ENCODE measurements around the gene PLA2G12A. TPM values are rescaled to one million over a fixed set of nuclear protein-coding genes. Genes with fewer than 3 reads are reported as not detected.

PLA2G12A gene
- total and polyA plus RNA-seq, 9 of the 15 experiments (the other 6 are each of a cell fraction or from before 2014, with no cell fraction given): 24.2 to 226 (median 80.5) TPM

GRCh38 chr4:109735566-109736365 is 5.9 kb upstream of the PLA2G12A start (continued):
- TF ChIP-seq, protein P1, sequence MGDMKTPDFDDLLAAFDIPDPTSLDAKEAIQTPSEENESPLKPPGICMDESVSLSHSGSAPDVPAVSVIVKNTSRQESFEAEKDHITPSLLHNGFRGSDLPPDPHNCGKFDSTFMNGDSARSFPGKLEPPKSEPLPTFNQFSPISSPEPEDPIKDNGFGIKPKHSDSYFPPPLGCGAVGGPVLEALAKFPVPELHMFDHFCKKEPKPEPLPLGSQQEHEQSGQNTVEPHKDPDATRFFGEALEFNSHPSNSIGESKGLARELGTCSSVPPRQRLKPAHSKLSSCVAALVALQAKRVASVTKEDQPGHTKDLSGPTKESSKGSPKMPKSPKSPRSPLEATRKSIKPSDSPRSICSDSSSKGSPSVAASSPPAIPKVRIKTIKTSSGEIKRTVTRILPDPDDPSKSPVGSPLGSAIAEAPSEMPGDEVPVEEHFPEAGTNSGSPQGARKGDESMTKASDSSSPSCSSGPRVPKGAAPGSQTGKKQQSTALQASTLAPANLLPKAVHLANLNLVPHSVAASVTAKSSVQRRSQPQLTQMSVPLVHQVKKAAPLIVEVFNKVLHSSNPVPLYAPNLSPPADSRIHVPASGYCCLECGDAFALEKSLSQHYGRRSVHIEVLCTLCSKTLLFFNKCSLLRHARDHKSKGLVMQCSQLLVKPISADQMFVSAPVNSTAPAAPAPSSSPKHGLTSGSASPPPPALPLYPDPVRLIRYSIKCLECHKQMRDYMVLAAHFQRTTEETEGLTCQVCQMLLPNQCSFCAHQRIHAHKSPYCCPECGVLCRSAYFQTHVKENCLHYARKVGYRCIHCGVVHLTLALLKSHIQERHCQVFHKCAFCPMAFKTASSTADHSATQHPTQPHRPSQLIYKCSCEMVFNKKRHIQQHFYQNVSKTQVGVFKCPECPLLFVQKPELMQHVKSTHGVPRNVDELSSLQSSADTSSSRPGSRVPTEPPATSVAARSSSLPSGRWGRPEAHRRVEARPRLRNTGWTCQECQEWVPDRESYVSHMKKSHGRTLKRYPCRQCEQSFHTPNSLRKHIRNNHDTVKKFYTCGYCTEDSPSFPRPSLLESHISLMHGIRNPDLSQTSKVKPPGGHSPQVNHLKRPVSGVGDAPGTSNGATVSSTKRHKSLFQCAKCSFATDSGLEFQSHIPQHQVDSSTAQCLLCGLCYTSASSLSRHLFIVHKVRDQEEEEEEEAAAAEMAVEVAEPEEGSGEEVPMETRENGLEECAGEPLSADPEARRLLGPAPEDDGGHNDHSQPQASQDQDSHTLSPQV (IDR thresholded peaks at IDR 0.05): peak; percentile 82
- TF ChIP-seq ZFX (CRISPR knock-in tag; IDR thresholded peaks at IDR 0.05): peak; percentile 77
- no peak for TF ChIP-seq MCM5 (IDR thresholded peaks at IDR 0.05; ENCODE audit: low read depth)
- peak; percentile 84 for TF ChIP-seq ARID1B (IDR thresholded peaks at IDR 0.05)
- TF ChIP-seq, protein P2, sequence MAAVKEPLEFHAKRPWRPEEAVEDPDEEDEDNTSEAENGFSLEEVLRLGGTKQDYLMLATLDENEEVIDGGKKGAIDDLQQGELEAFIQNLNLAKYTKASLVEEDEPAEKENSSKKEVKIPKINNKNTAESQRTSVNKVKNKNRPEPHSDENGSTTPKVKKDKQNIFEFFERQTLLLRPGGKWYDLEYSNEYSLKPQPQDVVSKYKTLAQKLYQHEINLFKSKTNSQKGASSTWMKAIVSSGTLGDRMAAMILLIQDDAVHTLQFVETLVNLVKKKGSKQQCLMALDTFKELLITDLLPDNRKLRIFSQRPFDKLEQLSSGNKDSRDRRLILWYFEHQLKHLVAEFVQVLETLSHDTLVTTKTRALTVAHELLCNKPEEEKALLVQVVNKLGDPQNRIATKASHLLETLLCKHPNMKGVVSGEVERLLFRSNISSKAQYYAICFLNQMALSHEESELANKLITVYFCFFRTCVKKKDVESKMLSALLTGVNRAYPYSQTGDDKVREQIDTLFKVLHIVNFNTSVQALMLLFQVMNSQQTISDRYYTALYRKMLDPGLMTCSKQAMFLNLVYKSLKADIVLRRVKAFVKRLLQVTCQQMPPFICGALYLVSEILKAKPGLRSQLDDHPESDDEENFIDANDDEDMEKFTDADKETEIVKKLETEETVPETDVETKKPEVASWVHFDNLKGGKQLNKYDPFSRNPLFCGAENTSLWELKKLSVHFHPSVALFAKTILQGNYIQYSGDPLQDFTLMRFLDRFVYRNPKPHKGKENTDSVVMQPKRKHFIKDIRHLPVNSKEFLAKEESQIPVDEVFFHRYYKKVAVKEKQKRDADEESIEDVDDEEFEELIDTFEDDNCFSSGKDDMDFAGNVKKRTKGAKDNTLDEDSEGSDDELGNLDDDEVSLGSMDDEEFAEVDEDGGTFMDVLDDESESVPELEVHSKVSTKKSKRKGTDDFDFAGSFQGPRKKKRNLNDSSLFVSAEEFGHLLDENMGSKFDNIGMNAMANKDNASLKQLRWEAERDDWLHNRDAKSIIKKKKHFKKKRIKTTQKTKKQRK (IDR thresholded peaks at IDR 0.05; ENCODE audit: borderline replicate concordance, low read depth, low read length): no peak
- peak; percentile 86 for TF ChIP-seq EP300 (IDR thresholded peaks at IDR 0.05; ENCODE audit: low read length)
- 0 out of 2 replicates have a peak, but pooled peaks have one; percentile 47 for TF ChIP-seq TRIM28 (IDR thresholded peaks at IDR 0.05)
- TF ChIP-seq THAP7 (CRISPR knock-in tag; IDR thresholded peaks at IDR 0.05): no peak
- TF ChIP-seq, protein P3, sequence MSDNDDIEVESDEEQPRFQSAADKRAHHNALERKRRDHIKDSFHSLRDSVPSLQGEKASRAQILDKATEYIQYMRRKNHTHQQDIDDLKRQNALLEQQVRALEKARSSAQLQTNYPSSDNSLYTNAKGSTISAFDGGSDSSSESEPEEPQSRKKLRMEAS (CRISPR knock-in tag; IDR thresholded peaks at IDR 0.05): peak; percentile 11; the same call in 1 of the 2 replicates
- peak; percentile 36; the same call in 1 of the 2 replicates for TF ChIP-seq ADNP (tag; IDR thresholded peaks at IDR 0.05)
- TF ChIP-seq POLR2A (conservative IDR thresholded peaks at IDR 0.05): 0 out of 2 replicates have a peak, but pooled peaks have one; percentile 36
- TF ChIP-seq ZFP36 (IDR thresholded peaks at IDR 0.05; ENCODE audit: low read depth, low read length, partially characterized antibody): peak; percentile 18
- peak; percentile 92 for TF ChIP-seq ESRRA (IDR thresholded peaks at IDR 0.05; ENCODE audit: borderline replicate concordance, low read depth)
- TF ChIP-seq, protein P4, sequence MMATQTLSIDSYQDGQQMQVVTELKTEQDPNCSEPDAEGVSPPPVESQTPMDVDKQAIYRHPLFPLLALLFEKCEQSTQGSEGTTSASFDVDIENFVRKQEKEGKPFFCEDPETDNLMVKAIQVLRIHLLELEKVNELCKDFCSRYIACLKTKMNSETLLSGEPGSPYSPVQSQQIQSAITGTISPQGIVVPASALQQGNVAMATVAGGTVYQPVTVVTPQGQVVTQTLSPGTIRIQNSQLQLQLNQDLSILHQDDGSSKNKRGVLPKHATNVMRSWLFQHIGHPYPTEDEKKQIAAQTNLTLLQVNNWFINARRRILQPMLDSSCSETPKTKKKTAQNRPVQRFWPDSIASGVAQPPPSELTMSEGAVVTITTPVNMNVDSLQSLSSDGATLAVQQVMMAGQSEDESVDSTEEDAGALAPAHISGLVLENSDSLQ (IDR thresholded peaks at IDR 0.05): peak; percentile 99
- TF ChIP-seq, protein P5, sequence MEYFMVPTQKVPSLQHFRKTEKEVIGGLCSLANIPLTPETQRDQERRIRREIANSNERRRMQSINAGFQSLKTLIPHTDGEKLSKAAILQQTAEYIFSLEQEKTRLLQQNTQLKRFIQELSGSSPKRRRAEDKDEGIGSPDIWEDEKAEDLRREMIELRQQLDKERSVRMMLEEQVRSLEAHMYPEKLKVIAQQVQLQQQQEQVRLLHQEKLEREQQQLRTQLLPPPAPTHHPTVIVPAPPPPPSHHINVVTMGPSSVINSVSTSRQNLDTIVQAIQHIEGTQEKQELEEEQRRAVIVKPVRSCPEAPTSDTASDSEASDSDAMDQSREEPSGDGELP (CRISPR knock-in tag; IDR thresholded peaks at IDR 0.05; ENCODE audit: borderline replicate concordance): peak; percentile 23; the same call in 1 of the 2 replicates
- TF ChIP-seq HDAC1 (IDR thresholded peaks at IDR 0.05): peak in 1 of 2 experiments; percentile 62; a peak in 1 of 4 replicates
- TF ChIP-seq ZBTB8A (IDR thresholded peaks at IDR 0.05; ENCODE audit: partially characterized antibody): no peak

Data from K562 (cell line).